ENCODE results near the gene GNA12. TPM values are rescaled to one million over a fixed set of nuclear protein-coding genes. Genes with fewer than 3 reads are reported as not detected.

Gene GNA12
- polyA plus RNA-seq, 1 experiment, result 95.3 TPM

GRCh38 chr7:2708547-2709310 is 135.4 kb downstream of the GNA12 start:
- Histone ChIP-seq H3K36me3 (ENCODE audit: control insufficient read depth, insufficient read depth, low read length) (peaks cover 4% of the 10 kb centered on the region), H3K27me3 (ENCODE audit: control insufficient read depth, insufficient read depth, low read length) (no peaks in the 10 kb centered on the region), H3K4me3 (ENCODE audit: low read depth, low read length) (no peak overlapping the region)
- ChIA-PET POLR2A (no interaction called here), CTCF (interaction anchor here (0.7 to 3.3 kb wide), 7 partner anchors 10 to 143 kb away, joined by 3 to 11 read pairs (median 4); no protein-coding TSS in a partner anchor)
- DNase-seq (ENCODE audit: low read depth), result no peak
- no peak for TF ChIP-seq CTCF (IDR thresholded peaks at IDR 0.05; ENCODE audit: insufficient read depth, low read depth, low read length)

GRCh38 chr7:2708041-2708440 is 136.1 kb downstream of the GNA12 start:
- no peak overlapping the region for H3K4me3 ChIP-seq (ENCODE audit: low read depth, low read length)
- no peak for DNase-seq (ENCODE audit: low read depth)
- H3K36me3 ChIP-seq (ENCODE audit: control insufficient read depth, insufficient read depth, low read length), result peaks cover 4% of the 10 kb centered on the region
- TF ChIP-seq CTCF (IDR thresholded peaks at IDR 0.05; ENCODE audit: insufficient read depth, low read depth, low read length), result no peak
- POLR2A ChIA-PET, result no interaction called here
- H3K27me3 ChIP-seq (ENCODE audit: control insufficient read depth, insufficient read depth, low read length), result no peaks in the 10 kb centered on the region
- CTCF ChIA-PET, result interaction anchor here (1.2 to 3.3 kb wide), 3 partner anchors 11 to 140 kb away, joined by 4 to 11 read pairs (median 7); no protein-coding TSS in a partner anchor

GRCh38 chr7:2707481-2707880 is 136.6 kb downstream of the GNA12 start:
- no peaks in the 10 kb centered on the region for H3K27me3 ChIP-seq (ENCODE audit: control insufficient read depth, insufficient read depth, low read length)
- no peak for TF ChIP-seq CTCF (IDR thresholded peaks at IDR 0.05; ENCODE audit: insufficient read depth, low read depth, low read length)
- POLR2A ChIA-PET, result no interaction called here
- no peak overlapping the region for H3K4me3 ChIP-seq (ENCODE audit: low read depth, low read length)
- CTCF ChIA-PET, result no interaction called here
- no peak for DNase-seq (ENCODE audit: low read depth)
- peaks cover 4% of the 10 kb centered on the region for H3K36me3 ChIP-seq (ENCODE audit: control insufficient read depth, insufficient read depth, low read length)

GRCh38 chr7:2706685-2707126 is 137.4 kb downstream of the GNA12 start:
- no peak for TF ChIP-seq CTCF (IDR thresholded peaks at IDR 0.05; ENCODE audit: insufficient read depth, low read depth, low read length)
- Histone ChIP-seq H3K36me3 (ENCODE audit: control insufficient read depth, insufficient read depth, low read length) (peaks cover 3% of the 10 kb centered on the region), H3K4me3 (ENCODE audit: low read depth, low read length) (no peak overlapping the region), H3K27me3 (ENCODE audit: control insufficient read depth, insufficient read depth, low read length) (no peaks in the 10 kb centered on the region)
- DNase-seq (ENCODE audit: low read depth), result no peak
- ChIA-PET POLR2A (no interaction called here), CTCF (interaction anchor here (0.6 to 1.2 kb wide), 2 partner anchors 20 to 224 kb away, joined by 3 read pairs; no protein-coding TSS in a partner anchor)

- Histone ChIP-seq H3K27me3 (ENCODE audit: control insufficient read depth, insufficient read depth, low read length) (no peaks in the 10 kb centered on the region), H3K36me3 (ENCODE audit: control insufficient read depth, insufficient read depth, low read length) (peaks cover 1% of the 10 kb centered on the region; the same call in 1 of the 2 replicates), H3K4me3 (ENCODE audit: low read depth, low read length) (no peak overlapping the region)
- CTCF ChIA-PET, result interaction anchor here (0.9 kb wide), 1 partner anchor 35 kb away, joined by 3 read pairs; no protein-coding TSS in a partner anchor
- no peak for DNase-seq (ENCODE audit: low read depth)
- TF ChIP-seq CTCF (IDR thresholded peaks at IDR 0.05; ENCODE audit: insufficient read depth, low read depth, low read length), result no peak
- POLR2A ChIA-PET, result no interaction called here
Measured at GRCh38 chr7:2705371-2706096, 138.6 kb downstream of the GNA12 start.
